Measurements from ENCODE around the gene ASMTL.

The ASMTL gene

GRCh38 chrX:1400742-1401471 is 51.8 kb downstream of the ASMTL start:
- no peak for DNase-seq

- no peak for DNase-seq
Observed at GRCh38 chrX:1400049-1400448, 52.7 kb downstream of the ASMTL start.

GRCh38 chrX:1398431-1399340 is 54.0 kb downstream of the ASMTL start:
- DNase-seq: no peak

- no peak for DNase-seq
Observed at GRCh38 chrX:1397441-1398270, 55.1 kb downstream of the ASMTL start.

GRCh38 chrX:1397001-1397400 is 55.7 kb downstream of the ASMTL start:
- no peak for DNase-seq

GRCh38 chrX:1395646-1396216 is 57.0 kb downstream of the ASMTL start:
- no peak for DNase-seq

GRCh38 chrX:1394731-1395501 is 57.8 kb downstream of the ASMTL start:
- DNase-seq: no peak

GRCh38 chrX:1393871-1394615 is 58.7 kb downstream of the ASMTL start:
- no peak for DNase-seq

GRCh38 chrX:1392376-1393068 is 60.2 kb downstream of the ASMTL start:
- no peak for DNase-seq

GRCh38 chrX:1391707-1392375 is 60.9 kb downstream of the ASMTL start, which contains the start of gene SLC25A6:
TSS of gene SLC25A6 (minus strand) at chrX:1392113. CDS start at chrX:1392009, 104 bp downstream.
- no peak for DNase-seq

GRCh38 chrX:1391370-1391706 is 61.4 kb downstream of the ASMTL start:
- DNase-seq: no peak

- no peak for DNase-seq
Observed at GRCh38 chrX:1390621-1391369, 61.9 kb downstream of the ASMTL start.

- no peak for DNase-seq
Observed at GRCh38 chrX:1389993-1390285, 62.8 kb downstream of the ASMTL start.

GRCh38 chrX:1389181-1389992 is 63.3 kb downstream of the ASMTL start:
- no peak for DNase-seq

- no peak for DNase-seq
Observed at GRCh38 chrX:1388651-1389050, 64.1 kb downstream of the ASMTL start.

GRCh38 chrX:1387141-1387776 is 65.5 kb downstream of the ASMTL start:
- no peak for DNase-seq

- no peak for DNase-seq
Observed at GRCh38 chrX:1386338-1387127, 66.2 kb downstream of the ASMTL start.
